SU-DHL-6 (cell line): ENCODE data around the gene PARP14.
"Not testable (repeated sequence)": the region's sequence is repeated elsewhere in the genome, so short reads cannot be mapped to it uniquely, and the experiment has no call there.

Experiments
- H2AFZ ChIP-seq: fragments of 200-600 bp; sonication (generic); 2 replicates; pipeline ENCODE4 v1.6.1; 2014; ENCODE audit warnings: low read depth, mild to moderate bottlenecking, moderate library complexity, mixed read lengths, antibody characterized with exemption, low read length; ENCODE audit not compliant: severe bottlenecking
- H3F3A ChIP-seq: fragments of 200-600 bp; shearing (Covaris generic); 2 replicates; pipeline ENCODE4 v1.6.0; 2016; ENCODE audit warnings: antibody characterized with exemption, mild to moderate bottlenecking; ENCODE audit not compliant: insufficient read depth
- H3K27ac ChIP-seq: fragments of 200-600 bp; sonication (generic); 2 replicates; pipeline ENCODE4 v1.5.1; 2016; ENCODE audit warnings: low read depth, mild to moderate bottlenecking, low read length, moderate library complexity, mixed read lengths
- H3K27me3 ChIP-seq: fragments of 200-600 bp; sonication (generic), shearing (Covaris generic); 2 replicates; pipeline ENCODE4 v1.6.0; 2014; ENCODE audit warnings: mild to moderate bottlenecking, low read length
- H3K36me3 ChIP-seq: fragments of 200-600 bp; sonication (generic); 2 replicates; pipeline ENCODE4 v1.6.1; 2014; ENCODE audit warnings: mild to moderate bottlenecking, low read length, mixed read lengths
- H3K4me2 ChIP-seq: fragments of 300-600, 200-600 bp; shearing (Covaris generic), sonication (generic); 2 replicates; pipeline ENCODE4 v1.6.0; 2014; ENCODE audit warnings: low read length, low read depth, mild to moderate bottlenecking; ENCODE audit not compliant: poor library complexity, severe bottlenecking
- H3K4me3 ChIP-seq: fragments of 200-600 bp; sonication (generic); 2 replicates; pipeline ENCODE4 v1.5.1; 2014; ENCODE audit warnings: antibody characterized with exemption, low read length, mild to moderate bottlenecking, mixed read lengths; ENCODE audit not compliant: insufficient read depth, poor library complexity, severe bottlenecking
- H3K79me2 ChIP-seq: fragments of 200-600 bp; sonication (generic); 2 replicates; pipeline ENCODE4 v1.6.1; 2014; ENCODE audit warnings: mild to moderate bottlenecking, low read length, moderate library complexity; ENCODE audit not compliant: insufficient read depth
- H3K9ac ChIP-seq: fragments of 200-600 bp; sonication (generic); 2 replicates; pipeline ENCODE4 v1.7.0; 2014; ENCODE audit warnings: mild to moderate bottlenecking, low read length
- H3K9me2 ChIP-seq: fragments of 200-600 bp; sonication (generic); replicated peaks from 2 replicates; pipeline ENCODE4 v1.6.1; 2014; ENCODE audit warnings: low read length; ENCODE audit not compliant: insufficient read depth
- H3K9me3 ChIP-seq: fragments of 200-600 bp; sonication (generic); 2 replicates; pipeline ENCODE4 v1.6.1; 2014; ENCODE audit warnings: low read length, mixed read lengths; ENCODE audit not compliant: insufficient read depth
- H4K20me1 ChIP-seq: fragments of 200-600 bp; sonication (generic); 2 replicates; pipeline ENCODE4 v1.6.1; 2014; ENCODE audit warnings: low read depth, mild to moderate bottlenecking, antibody characterized with exemption, low read length, moderate library complexity, mixed read lengths
- CTCF ChIP-seq: fragments of 200-600 bp; sonication (generic); IDR thresholded peaks from one replicate; pipeline ENCODE4 v1.5.1; 2017; ENCODE audit warnings: antibody characterized with exemption, mild to moderate bottlenecking, low read length, moderate library complexity; ENCODE audit not compliant: insufficient read depth, poor library complexity, severe bottlenecking
- EZH2phosphoT487 ChIP-seq: fragments of 200-600 bp; sonication (generic), shearing (Covaris generic); conservative IDR thresholded peaks from 2 replicates; pipeline ENCODE4 v1.6.1; 2018; ENCODE audit warnings: mild to moderate bottlenecking, antibody characterized with exemption, low read length, moderate library complexity, mixed read lengths

The PARP14 gene

GRCh38 chr3:122658336-122658735 is 22.3 kb upstream of the PARP14 start:
- not testable (repeated sequence) for H3F3A ChIP-seq, H3K36me3 ChIP-seq, H3K9me3 ChIP-seq, H3K9me2 ChIP-seq, H3K9ac ChIP-seq, H3K4me3 ChIP-seq, H4K20me1 ChIP-seq, H2AFZ ChIP-seq, H3K79me2 ChIP-seq, H3K4me2 ChIP-seq, H3K27ac ChIP-seq, H3K27me3 ChIP-seq

- Histone ChIP-seq H3K27me3 (no peaks in the 10 kb centered on the region), H3K9ac (no peak overlapping the region), H3K9me2 (no peaks in the 10 kb centered on the region), H3F3A (no peaks in the 10 kb centered on the region), H3K9me3 (no peaks in the 10 kb centered on the region), H4K20me1 (no peaks in the 10 kb centered on the region), H3K27ac (no peak overlapping the region), H3K4me2 (no peak overlapping the region), H3K4me3 (no peak overlapping the region), H3K79me2 (no peaks in the 10 kb centered on the region), H2AFZ (no peak overlapping the region), H3K36me3 (no peaks in the 10 kb centered on the region)
- no peak for TF ChIP-seq EZH2phosphoT487
- no peak for TF ChIP-seq CTCF
Observed at GRCh38 chr3:122660297-122660974, 20.2 kb upstream of the PARP14 start.

- no peak overlapping the region for H2AFZ ChIP-seq
- no peaks in the 10 kb centered on the region for H3K9me2 ChIP-seq
- H4K20me1 ChIP-seq, result no peaks in the 10 kb centered on the region
- TF ChIP-seq CTCF, result no peak
- no peak for TF ChIP-seq EZH2phosphoT487
- H3K36me3 ChIP-seq, result no peaks in the 10 kb centered on the region
- no peak overlapping the region for H3K27ac ChIP-seq
- no peaks in the 10 kb centered on the region for H3K27me3 ChIP-seq
- no peaks in the 10 kb centered on the region for H3K9me3 ChIP-seq
- no peaks in the 10 kb centered on the region for H3K79me2 ChIP-seq
- H3F3A ChIP-seq, result no peaks in the 10 kb centered on the region
- no peak overlapping the region for H3K4me3 ChIP-seq
- H3K4me2 ChIP-seq, result no peak overlapping the region
- no peak overlapping the region for H3K9ac ChIP-seq
Observed at GRCh38 chr3:122661633-122662032, 19.0 kb upstream of the PARP14 start.

GRCh38 chr3:122662505-122662904 is 18.1 kb upstream of the PARP14 start:
- Histone ChIP-seq H4K20me1 (no peaks in the 10 kb centered on the region), H3K79me2 (no peaks in the 10 kb centered on the region), H3K4me2 (no peak overlapping the region), H3K9me3 (no peaks in the 10 kb centered on the region), H3K27me3 (no peaks in the 10 kb centered on the region), H2AFZ (no peak overlapping the region), H3K27ac (no peak overlapping the region), H3F3A (no peaks in the 10 kb centered on the region), H3K4me3 (no peak overlapping the region), H3K9me2 (no peaks in the 10 kb centered on the region), H3K9ac (no peak overlapping the region), H3K36me3 (no peaks in the 10 kb centered on the region)
- TF ChIP-seq EZH2phosphoT487, result no peak
- no peak for TF ChIP-seq CTCF
